SK-N-SH treated with all-trans-retinoic acid at 6 μM for 48 hours (cell line): ENCODE measurements around the gene GRIN2D.

Experiments
- ATAC-seq: fragments of 200-7000 bp; cut with Tn5 transposase; 3 replicates; pipeline ENCODE4 v1.9.1; 2020; ENCODE audit warnings: mild to moderate bottlenecking, moderate library complexity
- ARNTL ChIP-seq: fragments of 450-650 bp; formaldehyde crosslinking; IDR thresholded peaks from 2 replicates; pipeline ENCODE4 v1.5.0; 2020; ENCODE audit warnings: low read depth, mild to moderate bottlenecking, moderate library complexity, borderline replicate concordance
- BACH2 ChIP-seq: fragments of 250-450 bp; sonication (Bioruptor Pico); IDR thresholded peaks from 2 replicates; pipeline ENCODE4 v1.9.0; 2021; ENCODE audit warnings: mild to moderate bottlenecking, borderline replicate concordance
- CREB5 ChIP-seq: fragments of 250-450 bp; sonication (Bioruptor Pico); IDR thresholded peaks from 2 replicates; pipeline ENCODE4 v1.5.1; 2020; ENCODE audit warnings: low read depth, mild to moderate bottlenecking, moderate library complexity
- CSRNP3 ChIP-seq: fragments of 250-450 bp; sonication (Bioruptor Pico); IDR thresholded peaks from 2 replicates; pipeline ENCODE4 v1.5.1; 2021; ENCODE audit warnings: mild to moderate bottlenecking, moderate library complexity
- ESRRG ChIP-seq: fragments of 250-450 bp; sonication (Bioruptor Pico); IDR thresholded peaks from 2 replicates; pipeline ENCODE4 v1.6.1; 2021; ENCODE audit warnings: mild to moderate bottlenecking
- ISL1 ChIP-seq: fragments of 250-450 bp; sonication (Bioruptor Pico); IDR thresholded peaks from 2 replicates; pipeline ENCODE4 v2.1.2; 2022; ENCODE audit warnings: mild to moderate bottlenecking, moderate library complexity
- OSR1 ChIP-seq: fragments of 250-450 bp; sonication (Bioruptor Pico); IDR thresholded peaks from 2 replicates; pipeline ENCODE4 v1.8.0; 2022; ENCODE audit warnings: moderate library complexity, mild to moderate bottlenecking, inconsistent platforms
- PATZ1 ChIP-seq: fragments of 250-450 bp; sonication (Bioruptor Pico); IDR thresholded peaks from 2 replicates; pipeline ENCODE4 v1.8.0; 2020; ENCODE audit warnings: mild to moderate bottlenecking, moderate library complexity, borderline replicate concordance
- PPARA ChIP-seq: fragments of 250-450 bp; sonication (Bioruptor Pico); IDR thresholded peaks from 2 replicates; pipeline ENCODE4 v1.5.0; 2020; ENCODE audit warnings: mild to moderate bottlenecking, borderline replicate concordance
- RARB ChIP-seq: fragments of 250-450 bp; sonication (Bioruptor Pico); IDR thresholded peaks from 2 replicates; pipeline ENCODE4 v1.8.0; 2021; ENCODE audit warnings: mild to moderate bottlenecking, moderate library complexity
- SNAI2 ChIP-seq: fragments of 250-450 bp; sonication (Bioruptor Pico); IDR thresholded peaks from 2 replicates; pipeline ENCODE4 v1.5.0; 2020; ENCODE audit warnings: mild to moderate bottlenecking, moderate library complexity
- TCF4 ChIP-seq: fragments of 250-450 bp; sonication (Bioruptor Pico); IDR thresholded peaks from 2 replicates; pipeline ENCODE4 v1.8.0; 2021; ENCODE audit warnings: mild to moderate bottlenecking, moderate library complexity, borderline replicate concordance
- TOX ChIP-seq: fragments of 250-450 bp; sonication (Bioruptor Pico); IDR thresholded peaks from 2 replicates; pipeline ENCODE4 v1.8.0; 2021; ENCODE audit warnings: mild to moderate bottlenecking, moderate library complexity, borderline replicate concordance
- TSHZ2 ChIP-seq: fragments of 250-450 bp; sonication (Bioruptor Pico); IDR thresholded peaks from 2 replicates; pipeline ENCODE4 v1.5.0; 2020; ENCODE audit warnings: mild to moderate bottlenecking, moderate library complexity
- ZC3H10 ChIP-seq: fragments of 250-450 bp; sonication (Bioruptor Pico); IDR thresholded peaks from 2 replicates; pipeline ENCODE4 v1.5.1; 2021; ENCODE audit warnings: mild to moderate bottlenecking, moderate library complexity
- ZFP3 ChIP-seq: fragments of 250-450 bp; sonication (Bioruptor Pico); IDR thresholded peaks from 2 replicates; pipeline ENCODE4 v1.5.0; 2020; ENCODE audit warnings: mild to moderate bottlenecking, moderate library complexity
- ZFP30 ChIP-seq: fragments of 450-650 bp; formaldehyde crosslinking; IDR thresholded peaks from 2 replicates; pipeline ENCODE4 v1.5.0; 2022; ENCODE audit warnings: mild to moderate bottlenecking, moderate library complexity
- ZNF565 ChIP-seq: fragments of 450-650 bp; formaldehyde crosslinking; conservative IDR thresholded peaks from 2 replicates; pipeline ENCODE4 v1.5.0; 2020; ENCODE audit warnings: low read depth, mild to moderate bottlenecking, moderate library complexity
- ZNF70 ChIP-seq: fragments of 450-650 bp; formaldehyde crosslinking; IDR thresholded peaks from 2 replicates; pipeline ENCODE4 v1.5.0; 2020; ENCODE audit warnings: mild to moderate bottlenecking, moderate library complexity
- ZNF8 ChIP-seq: fragments of 450-650 bp; formaldehyde crosslinking; IDR thresholded peaks from 2 replicates; pipeline ENCODE4 v1.5.0; 2020; ENCODE audit warnings: mild to moderate bottlenecking, moderate library complexity

GRIN2D gene

GRCh38 chr19:48394331-48395169 lies 1.1 kb downstream of the GRIN2D start:
- peak; percentile 5; the same call in 1 of the 3 replicates for ATAC-seq
- TF ChIP-seq SNAI2 (CRISPR knock-in tag) = no peak
- TF ChIP-seq TCF4 = no peak
- TF ChIP-seq TOX = no peak
- TF ChIP-seq CREB5 (CRISPR knock-in tag) = no peak
- TF ChIP-seq ZFP3 = no peak
- no peak for TF ChIP-seq BACH2 (CRISPR knock-in tag)
- TF ChIP-seq ESRRG (CRISPR knock-in tag) = no peak
- TF ChIP-seq OSR1 (CRISPR knock-in tag) = no peak
- no peak for TF ChIP-seq ZC3H10 (CRISPR knock-in tag)
- TF ChIP-seq PATZ1 (CRISPR knock-in tag) = no peak
- TF ChIP-seq RARB (CRISPR knock-in tag) = no peak
- TF ChIP-seq ZNF70 (CRISPR knock-in tag) = no peak
- TF ChIP-seq ZNF565 (CRISPR knock-in tag) = no peak
- TF ChIP-seq ARNTL (CRISPR knock-in tag) = no peak
- TF ChIP-seq TSHZ2 (CRISPR knock-in tag) = no peak

- TF ChIP-seq ZNF8 (no peak), ARNTL (CRISPR knock-in tag) (no peak), TSHZ2 (CRISPR knock-in tag) (no peak), SNAI2 (CRISPR knock-in tag) (no peak), ISL1 (no peak), BACH2 (CRISPR knock-in tag) (no peak), CSRNP3 (no peak), ZNF70 (CRISPR knock-in tag) (no peak), OSR1 (CRISPR knock-in tag) (no peak), ESRRG (CRISPR knock-in tag) (no peak), PPARA (CRISPR knock-in tag) (no peak), RARB (CRISPR knock-in tag) (no peak), ZFP30 (CRISPR knock-in tag) (no peak)
- ATAC-seq = no peak
Measured at GRCh38 chr19:48395170-48395455, 1.6 kb downstream of the GRIN2D start.
